K562 (cell line): ENCODE results near the gene ZDHHC22.

Experiments
- ARID3A ChIP-seq: IDR thresholded peaks from 2 replicates; pipeline ENCODE4 v1.6.1; 2012; ENCODE audit warnings: low read depth, low read length, improper control_type of control experiment, borderline replicate concordance
- CEBPZ ChIP-seq: fragments of 150-350 bp; IDR thresholded peaks from 2 replicates; pipeline ENCODE4 v1.6.1; 2014; ENCODE audit warnings: low read depth, mild to moderate bottlenecking, low read length, borderline replicate concordance
- HMG20A ChIP-seq: fragments of 450-650 bp; formaldehyde crosslinking; conservative IDR thresholded peaks from 2 replicates; pipeline ENCODE4 v1.4.0; 2020; ENCODE audit warnings: mild to moderate bottlenecking, mixed read lengths
- KDM1A ChIP-seq, 2 experiments: fragments of 450-650 bp; IDR thresholded peaks; 2 replicates each; pipeline ENCODE4 v1.6.1; 2016; ENCODE audit warnings: mild to moderate bottlenecking in 2 of 2
- MXD1 ChIP-seq: fragments of 250-450 bp; sonication (Bioruptor Pico); IDR thresholded peaks from 2 replicates; pipeline ENCODE4 v1.8.0; 2021; ENCODE audit warnings: borderline replicate concordance, mild to moderate bottlenecking, moderate library complexity; ENCODE audit not compliant: poor library complexity, severe bottlenecking
- SMARCC2 ChIP-seq: fragments of 450-650 bp; IDR thresholded peaks from 2 replicates; pipeline ENCODE4 v1.6.1; 2017; ENCODE audit warnings: antibody characterized with exemption, moderate library complexity, mild to moderate bottlenecking, low read depth
- SRSF9 ChIP-seq: fragments of 200-400 bp; formaldehyde crosslinking; IDR thresholded peaks from 2 replicates; pipeline ENCODE4 v1.6.1; 2017; ENCODE audit warnings: low read depth, low read length, borderline replicate concordance
- TAF1 ChIP-seq: IDR thresholded peaks from 2 replicates; pipeline ENCODE4 v1.6.1; 2011; ENCODE audit warnings: mild to moderate bottlenecking, low read length, moderate library complexity; ENCODE audit not compliant: insufficient read depth, control insufficient read depth, severe bottlenecking; ENCODE audit errors: extremely low read depth
- ZFP1 ChIP-seq: fragments of 450-650 bp; formaldehyde crosslinking; IDR thresholded peaks from 2 replicates; pipeline ENCODE4 v1.4.0; 2020; ENCODE audit warnings: mild to moderate bottlenecking, mixed read lengths
- ZFX ChIP-seq: sonication (generic); formaldehyde crosslinking; IDR thresholded peaks from 2 replicates; pipeline ENCODE4 v1.8.0; 2022; ENCODE audit warnings: mild to moderate bottlenecking, missing genetic modification reagents, moderate library complexity
- ZNF655 ChIP-seq: fragments of 250-450 bp; sonication (Bioruptor Pico); IDR thresholded peaks from 2 replicates; pipeline ENCODE4 v1.5.0; 2021
- TF ChIP-seq, protein P1 (sequence below): sonication (generic); formaldehyde crosslinking; IDR thresholded peaks from 2 replicates; pipeline ENCODE4 v1.8.0; 2022; ENCODE audit warnings: mild to moderate bottlenecking, low read depth, missing genetic modification reagents
- TF ChIP-seq, protein P2 (sequence below), 3 experiments: fragments of 200-800 bp in 1 of 3; sonication (Bioruptor generic) in 1 of 3; sonication (generic) in 1 of 3; formaldehyde crosslinking in 1 of 3; IDR thresholded peaks; 2 replicates each; pipeline versions ENCODE4 v1.6.1 to v1.8.0; 2016 to 2022; ENCODE audit warnings: mild to moderate bottlenecking in 2 of 3, missing compliant biosample characterization in 2 of 3, missing genetic modification characterization in 2 of 3, missing genetic modification reagents in 1 of 3

GRCh38 chr14:77170045-77170444 lies 28.5 kb upstream of the ZDHHC22 start:
- no peak for TF ChIP-seq KDM1A (IDR thresholded peaks at IDR 0.05)
- TF ChIP-seq, protein P1, sequence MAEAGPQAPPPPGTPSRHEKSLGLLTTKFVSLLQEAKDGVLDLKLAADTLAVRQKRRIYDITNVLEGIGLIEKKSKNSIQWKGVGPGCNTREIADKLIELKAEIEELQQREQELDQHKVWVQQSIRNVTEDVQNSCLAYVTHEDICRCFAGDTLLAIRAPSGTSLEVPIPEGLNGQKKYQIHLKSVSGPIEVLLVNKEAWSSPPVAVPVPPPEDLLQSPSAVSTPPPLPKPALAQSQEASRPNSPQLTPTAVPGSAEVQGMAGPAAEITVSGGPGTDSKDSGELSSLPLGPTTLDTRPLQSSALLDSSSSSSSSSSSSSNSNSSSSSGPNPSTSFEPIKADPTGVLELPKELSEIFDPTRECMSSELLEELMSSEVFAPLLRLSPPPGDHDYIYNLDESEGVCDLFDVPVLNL (CRISPR knock-in tag), result no peak
- TF ChIP-seq SRSF9, result no peak
- TF ChIP-seq SMARCC2, result no peak
- TF ChIP-seq ZFP1 (CRISPR knock-in tag), result no peak
- TF ChIP-seq ZNF655 (CRISPR knock-in tag), result no peak
- TF ChIP-seq, protein P2, sequence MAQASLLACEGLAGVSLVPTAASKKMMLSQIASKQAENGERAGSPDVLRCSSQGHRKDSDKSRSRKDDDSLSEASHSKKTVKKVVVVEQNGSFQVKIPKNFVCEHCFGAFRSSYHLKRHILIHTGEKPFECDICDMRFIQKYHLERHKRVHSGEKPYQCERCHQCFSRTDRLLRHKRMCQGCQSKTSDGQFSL (CRISPR knock-in tag; IDR thresholded peaks at IDR 0.05), result no peak
- TF ChIP-seq, protein P2 (tag; IDR thresholded peaks at IDR 0.05), result no peak
- no peak for TF ChIP-seq MXD1 (CRISPR knock-in tag)
- no peak for TF ChIP-seq TAF1
- no peak for TF ChIP-seq ARID3A
- TF ChIP-seq ZFX (CRISPR knock-in tag), result no peak
- TF ChIP-seq CEBPZ, result no peak
- no peak for TF ChIP-seq HMG20A (CRISPR knock-in tag)
